ENCODE results near the gene PTPRCAP. TPM values are rescaled to one million over a fixed set of nuclear protein-coding genes. Genes with fewer than 3 reads are reported as not detected.

PTPRCAP gene
- total and polyA plus RNA-seq, 2 donors (not counting 1 experiment from before 2014, with no cell fraction given): 266 to 565 TPM

GRCh38 chr11:67463680-67464410 lies 26.4 kb upstream of the PTPRCAP start:
- peak overlapping the region; percentile 82 to 94 for H3K27ac ChIP-seq (ENCODE audit: low read length in 2 of 2)
- peak overlapping the region in 4 of 5 experiments; percentile 38 to 78 (median 76) for H3K4me3 ChIP-seq (ENCODE audit: control extremely low read depth in 1 of 5, extremely low read depth in 1 of 5, insufficient read depth in 1 of 5, low read depth in 2 of 5, low read length in 4 of 5)
- ATAC-seq (ENCODE audit: low read depth) (no peak), DNase-seq (no peak)
- no peaks in the 10 kb centered on the region for H3K27me3 Mint-ChIP-seq
- H3K9me3 ChIP-seq (ENCODE audit: control extremely low read depth in 1 of 3, control insufficient read depth in 2 of 3, insufficient read depth in 1 of 3, low read length in 2 of 3): peaks cover 0 to 12% (median 0%) of the 10 kb centered on the region in 3 donors
- H3K4me2 ChIP-seq (replicated peaks; ENCODE audit: low read depth, low read length, poor library complexity, severe bottlenecking): peak overlapping the region; percentile 97
- intact Hi-C loops (cut with micrococcal nuclease): loop anchor here (1.0 kb wide), 6 partner anchors 18 to 61 kb away; partner anchors contain the start of genes CDK2AP2, PTPRCAP and RPS6KB2
- TF ChIP-seq EZH2 (IDR thresholded peaks at IDR 0.05; ENCODE audit: borderline replicate concordance, insufficient read depth, low read depth, low read length, poor library complexity, severe bottlenecking) (no peak), CTCF (IDR thresholded peaks at IDR 0.05) (no peak)
- H3K4me3 Mint-ChIP-seq: peak overlapping the region; percentile 89
- peaks cover 10% of the 10 kb centered on the region for H4K20me1 ChIP-seq (ENCODE audit: control insufficient read depth, insufficient read depth, low read length, poor library complexity, severe bottlenecking)
- peaks cover 52% of the 10 kb centered on the region for H3K79me2 ChIP-seq (ENCODE audit: control insufficient read depth, insufficient read depth, low read length)
- H3K27ac Mint-ChIP-seq: peak overlapping the region; percentile 97
- no peaks in the 10 kb centered on the region for H3K9me3 Mint-ChIP-seq (ENCODE audit: insufficient read depth)
- H2AFZ ChIP-seq (ENCODE audit: insufficient read depth, low read depth, low read length, poor library complexity, severe bottlenecking): peak overlapping the region; percentile 83
- no peaks in the 10 kb centered on the region for H3K27me3 ChIP-seq (replicated peaks in 1 of 4; ENCODE audit: control extremely low read depth in 1 of 4, control insufficient read depth in 3 of 4, insufficient read depth in 4 of 4, low read length in 3 of 4)
- H3K4me1 Mint-ChIP-seq: peaks cover 69% of the 10 kb centered on the region
- ChIA-PET POLR2A (interaction anchor here (0.7 to 10.4 kb wide), 7 partner anchors 14 to 61 kb away, joined by 3 to 215 read pairs (median 5); partner anchors contain the start of genes PPP1CA, PTPRCAP, RPS6KB2 and TBC1D10C), CTCF (interaction anchor here (1.0 to 1.8 kb wide), 2 partner anchors 27 to 62 kb away, joined by 3 to 8 read pairs; partner anchors contain the start of genes PPP1CA and PTPRCAP)
- 85% methylated on average over 17 of the region's 20 CpGs for WGBS (ENCODE audit: insufficient coverage)
- peaks cover 2 to 9% of the 10 kb centered on the region in 2 experiments for H3K36me3 ChIP-seq (replicated peaks in 1 of 2; ENCODE audit: control extremely low read depth in 1 of 2, control insufficient read depth in 1 of 2, extremely low read depth in 1 of 2, insufficient read depth in 2 of 2, low read length in 1 of 2)
- peak overlapping the region; percentile 91 for H3K9ac ChIP-seq (ENCODE audit: low read length)
- H3K4me1 ChIP-seq (ENCODE audit: control insufficient read depth in 2 of 2, insufficient read depth in 2 of 2, low read length in 2 of 2): peaks cover 59 to 93% of the 10 kb centered on the region in 2 donors
